ENCODE results near the gene JADE3.

DNA sequence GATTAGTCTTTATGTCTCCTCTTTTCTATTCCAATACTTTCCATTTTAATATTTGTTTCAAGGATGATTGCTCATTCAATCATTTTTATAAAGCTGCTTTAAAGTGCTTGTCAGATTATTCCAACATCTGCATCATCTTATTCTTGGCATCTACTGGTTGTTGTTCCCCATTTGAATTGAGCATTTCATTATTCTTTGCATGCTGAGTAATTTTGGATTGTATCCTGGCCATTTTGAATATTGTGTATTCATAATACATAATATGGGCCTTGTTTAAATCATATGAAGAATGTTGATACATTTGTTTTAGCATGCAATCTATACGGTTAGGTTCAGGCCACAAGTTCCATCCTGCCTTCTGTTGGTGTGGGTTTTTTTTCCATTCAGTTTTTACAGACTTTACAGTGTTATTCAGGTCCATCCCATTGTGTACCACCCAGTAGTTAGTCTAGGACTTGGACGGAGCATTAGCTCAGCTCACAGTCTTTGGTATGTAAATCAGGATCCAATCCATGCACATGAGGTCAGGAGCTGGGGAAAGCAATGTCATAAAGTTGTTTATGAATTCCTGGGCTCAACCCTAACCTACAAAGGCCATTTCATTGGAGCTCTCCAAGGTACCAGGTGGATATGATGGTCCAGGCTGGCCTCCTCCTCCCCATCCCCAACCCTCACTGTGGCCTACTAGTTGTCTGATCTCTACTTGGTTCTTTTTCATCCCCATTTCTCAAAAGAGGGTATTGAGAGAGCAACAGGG, 186.3 kb downstream of the JADE3 start:
- TF ChIP-seq POLR2A (IDR thresholded peaks at IDR 0.05; ENCODE audit: low read length), result no peak
- no peak for TF ChIP-seq GATA1 (IDR thresholded peaks at IDR 0.05; ENCODE audit: low read depth, low read length)

Measured in erythroblast (primary cell).